HepG2 (cell line): ENCODE data around the gene NONO. TPM values are rescaled to one million over a fixed set of nuclear protein-coding genes. Genes with fewer than 3 reads are reported as not detected.

ENCODE experiments used
- ATAC-seq: fragments of 200-7000 bp; cut with Tn5 transposase; 3 replicates; pipeline ENCODE4 v1.9.1; 2020; ENCODE audit warnings: mild to moderate bottlenecking, moderate library complexity
- BruUV-seq: library from RNA; stranded (reverse); fragments of 400-500 nt; replicated peaks from 2 replicates; lab custom pipeline; 2021; lab: Mats Ljungman, UMichigan
- CTCF ChIA-PET: fragments of 300-600 bp; formaldehyde crosslinking; extraction: SDS; loops from one replicate; lab custom pipeline; 2021; ENCODE audit warnings: low total read pairs, inconsistent platforms, low intra/inter-chr PET ratio; lab: Yijun Ruan, JAX
- POLR2A ChIA-PET: fragments of 350-600 bp; sonication (Branson Sonifier 250); formaldehyde crosslinking; loops from one replicate; lab custom pipeline; 2020; ENCODE audit warnings: antibody characterized with exemption, inconsistent platforms; lab: Yijun Ruan, JAX
- DNase-seq: peaks from one replicate; pipeline ENCODE4 v3.0.0-alpha.2; 2015; ENCODE audit warnings: low spot score
- FAIRE-seq: peaks from 3 replicates; lab custom pipeline; 2011; peaks lifted over from hg19 to GRCh38; lab: Jason Lieb, UNC
- H2AFZ ChIP-seq: one replicate; pipeline ENCODE4 v1.6.1; 2011; ENCODE audit warnings: low read length, inconsistent platforms
- H3K27ac ChIP-seq: fragments of 300-600 bp; 3 replicates; pipeline ENCODE4 v1.8.0; 2011; ENCODE audit warnings: mixed run types, mild to moderate bottlenecking, mixed read lengths, low read length, inconsistent platforms; ENCODE audit not compliant: insufficient read depth; ENCODE audit errors: extremely low read length
- H3K27me3 ChIP-seq, 2 experiments: fragments of 200-600 bp in 1 of 2; 2 replicates in 1 of 2; 3 replicates in 1 of 2; pipeline versions ENCODE4 v1.6.0 to v1.8.0; 2011; ENCODE audit warnings: low read length in 2 of 2, mild to moderate bottlenecking in 2 of 2, moderate library complexity in 2 of 2, inconsistent platforms in 1 of 2; ENCODE audit not compliant: insufficient read depth in 2 of 2, control insufficient read depth in 1 of 2
- H3K36me3 ChIP-seq, 2 experiments: fragments of 200-600 bp in 1 of 2; replicated peaks in 1 of 2; 2 replicates in 1 of 2; 3 replicates in 1 of 2; pipeline versions ENCODE4 v1.5.1 to v1.8.0; 2011; ENCODE audit warnings: low read length in 2 of 2, inconsistent platforms in 1 of 2; ENCODE audit not compliant: insufficient read depth in 2 of 2, control insufficient read depth in 1 of 2
- H3K4me1 ChIP-seq: 2 replicates; pipeline ENCODE4 v1.5.1; 2012; ENCODE audit warnings: low read length, inconsistent platforms; ENCODE audit not compliant: insufficient read depth
- H3K4me2 ChIP-seq: 2 replicates; pipeline ENCODE4 v1.6.0; 2011; ENCODE audit warnings: low read depth, low read length, inconsistent platforms
- H3K4me3 ChIP-seq, 3 experiments: fragments of 200-600 bp in 1 of 3; sonication (generic), shearing (Covaris generic) in 1 of 3; replicated peaks in 1 of 3; 2 replicates each; pipeline ENCODE4 v1.5.1; 2011 to 2016; ENCODE audit warnings: low read length in 3 of 3, inconsistent platforms in 2 of 3, low read depth in 2 of 3, mild to moderate bottlenecking in 2 of 3, control low read depth in 1 of 3, mixed read lengths in 1 of 3; ENCODE audit not compliant: insufficient read depth in 1 of 3
- H3K79me2 ChIP-seq: one replicate; pipeline ENCODE4 v1.6.1; 2011; ENCODE audit warnings: low read length, inconsistent platforms; ENCODE audit not compliant: insufficient read depth
- H3K9ac ChIP-seq: 2 replicates; pipeline ENCODE4 v1.6.0; 2011; ENCODE audit warnings: mild to moderate bottlenecking, low read depth, low read length, inconsistent platforms; ENCODE audit not compliant: insufficient read depth
- H3K9me3 ChIP-seq: 2 replicates; pipeline ENCODE4 v1.5.1; 2012; ENCODE audit warnings: mild to moderate bottlenecking, low read length
- H4K20me1 ChIP-seq: 2 replicates; pipeline ENCODE4 v1.6.0; 2011; ENCODE audit warnings: inconsistent platforms, mild to moderate bottlenecking, low read length, moderate library complexity; ENCODE audit not compliant: insufficient read depth
- ATRX ChIP-seq: sonication (generic); formaldehyde crosslinking; IDR thresholded peaks from 2 replicates; pipeline ENCODE4 v1.4.0; 2020; ENCODE audit warnings: missing genetic modification reagents, borderline replicate concordance
- DPF2 ChIP-seq: sonication (generic); formaldehyde crosslinking; IDR thresholded peaks from 2 replicates; pipeline ENCODE4 v1.4.0; 2020; ENCODE audit warnings: mild to moderate bottlenecking, low read depth, missing genetic modification reagents, borderline replicate concordance
- FOXO1 ChIP-seq: sonication (generic); formaldehyde crosslinking; IDR thresholded peaks from 2 replicates; pipeline ENCODE4 v1.4.0; 2020; ENCODE audit warnings: missing genetic modification reagents
- NFIC ChIP-seq: IDR thresholded peaks from 2 replicates; pipeline ENCODE4 v1.6.1; 2012; ENCODE audit warnings: mild to moderate bottlenecking, low read length, inconsistent platforms
- POLR2AphosphoS5 ChIP-seq: IDR thresholded peaks from 2 replicates; pipeline ENCODE4 v1.6.1; 2012; ENCODE audit warnings: low read depth, low read length
- RBM22 ChIP-seq: fragments of 200-400 bp; formaldehyde crosslinking; optimal IDR thresholded peaks from 2 replicates; pipeline ENCODE3; 2017; ENCODE audit warnings: mild to moderate bottlenecking, low read length, moderate library complexity
- TOE1 ChIP-seq: sonication (generic); formaldehyde crosslinking; IDR thresholded peaks from 2 replicates; pipeline ENCODE4 v1.4.0; 2020; ENCODE audit warnings: mild to moderate bottlenecking, missing genetic modification reagents
- ZNF768 ChIP-seq: sonication (generic); formaldehyde crosslinking; IDR thresholded peaks from 2 replicates; pipeline ENCODE4 v1.4.0; 2020; ENCODE audit warnings: missing genetic modification reagents
- WGBS: methylation state at CpG from one replicate; pipeline ENCODE4 v1.1.6; 2017; ENCODE audit warnings: low lambda C conversion rate; 5-methylcytosine and 5-hydroxymethylcytosine counted together
- in situ Hi-C: cut with HindIII; loops from 2 replicates; pipeline ENCODE4 v1.10.0; 2017; ENCODE audit warnings: low pct_unique_long_range_greater_than_20kb; ENCODE audit not compliant: extremely low pct_ligation_motif_present
- intact Hi-C: fragments of 100-400 bp; cut with micrococcal nuclease; formaldehyde crosslinking; loops from one replicate; pipeline ENCODE4 v1.10.0; 2022; ENCODE audit not compliant: unreplicated experiment
- polyA plus RNA-seq, 8 experiments: library from polyadenylated mRNA; depleted of rRNA in 3 of 8; stranded (reverse) in 7 of 8; unstranded in 1 of 8; fragments of >200 nt; fragmentation: Illumina TruSeq in 4 of 8; extraction: Trizol in 4 of 8; gene quantifications; 2 replicates each; pipeline versions ENCODE4 v1.2.1 to v1.2.3, GENCODE V29; 2011 to 2016; ENCODE audit warnings: low read depth in 4 of 8, missing spikeins in 1 of 8, mixed read lengths in 1 of 8; ENCODE audit not compliant: insufficient read depth in 1 of 8
- total RNA-seq, 5 experiments: library from RNA; depleted of rRNA; stranded (reverse); fragments of >200 nt; fragmentation: Illumina TruSeq; extraction: Trizol; gene quantifications; 2 replicates each; pipeline ENCODE4 v1.2.3, GENCODE V29; 2016; ENCODE audit warnings: low read depth in 1 of 5

The NONO gene
- total and polyA plus RNA-seq, 2 of the 13 experiments (the other 11 are each of a cell fraction or from before 2014, with no cell fraction given), result 408 to 605 TPM

DNA sequence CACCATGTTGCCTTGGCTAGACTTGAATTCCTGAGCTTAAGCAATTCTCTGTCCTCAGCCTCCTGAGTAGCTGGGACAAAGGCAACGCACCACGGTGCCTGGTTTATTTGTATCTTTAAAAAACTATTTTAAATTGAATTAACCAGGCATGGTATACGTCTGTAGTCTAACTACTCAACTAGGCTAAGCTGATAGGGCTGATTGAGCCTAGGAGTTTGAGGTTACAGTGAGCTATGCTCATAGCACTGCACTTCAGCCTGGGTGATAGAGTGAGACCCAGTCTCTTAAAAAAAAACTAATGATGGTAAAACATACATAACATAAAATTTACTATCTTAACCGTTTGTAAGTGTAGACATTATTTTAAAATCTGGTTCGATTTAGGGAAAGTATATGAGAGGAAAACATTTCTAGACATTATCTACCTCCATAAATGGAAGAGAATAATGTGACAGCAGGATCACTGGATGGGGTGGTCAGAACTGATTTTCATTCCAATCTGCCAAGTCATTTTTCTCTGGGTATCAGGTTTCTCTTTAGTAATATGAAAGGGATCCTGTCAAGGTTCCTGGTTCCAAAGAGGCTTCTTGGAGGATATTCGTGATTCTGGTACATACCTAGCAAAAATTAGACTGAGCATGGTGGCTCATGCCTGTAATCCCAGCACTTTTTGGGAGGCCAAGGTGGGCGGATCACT is 9.4 kb downstream of the NONO start:
- FAIRE-seq, result no peak
- Histone ChIP-seq H2AFZ (no peak overlapping the region), H3K36me3 (peaks cover 6 to 51% of the 10 kb centered on the region in 2 experiments; a peak in 4 of 5 replicates), H3K4me2 (no peak overlapping the region), H3K4me3 (no peak overlapping the region), H3K9ac (no peak overlapping the region), H3K79me2 (peaks cover 15% of the 10 kb centered on the region), H4K20me1 (peaks cover 9% of the 10 kb centered on the region), H3K4me1 (peaks cover 22% of the 10 kb centered on the region), H3K9me3 (no peaks in the 10 kb centered on the region), H3K27ac (no peak overlapping the region), H3K27me3 (no peaks in the 10 kb centered on the region)
- in situ Hi-C loops, result no loop called here
- ATAC-seq, result no peak
- TF ChIP-seq TOE1 (CRISPR knock-in tag), result no peak
- no TSS peak for BruUV-seq
- POLR2A ChIA-PET, result interaction anchor here (1.2 to 1.7 kb wide), 2 partner anchors 9 kb away, joined by 4 to 9 read pairs; partner anchors contain the start of genes ITGB1BP2 and NONO
- CTCF ChIA-PET, result no interaction called here
- intact Hi-C loops, result no loop called here
- 95% methylated on average over 5 of the region's 7 CpGs for WGBS
- no peak for DNase-seq

- intact Hi-C loops, result no loop called here
- no peak overlapping the region for H2AFZ ChIP-seq
- no peak for TF ChIP-seq FOXO1 (CRISPR knock-in tag)
- TF ChIP-seq RBM22, result peak; percentile 54
- TF ChIP-seq ATRX (CRISPR knock-in tag), result no peak
- TF ChIP-seq ZNF768 (CRISPR knock-in tag), result no peak
- no peak for TF ChIP-seq DPF2 (CRISPR knock-in tag)
- TF ChIP-seq POLR2AphosphoS5, result peak; percentile 28; the same call in 1 of the 2 replicates
- no peak for TF ChIP-seq NFIC
- TF ChIP-seq, all 625 proteins: peak for 2
- peaks cover 2% of the 10 kb centered on the region for H3K79me2 ChIP-seq
- no peaks in the 10 kb centered on the region for H4K20me1 ChIP-seq
- H3K9ac ChIP-seq, result no peak overlapping the region
- no peaks in the 10 kb centered on the region for H3K27me3 ChIP-seq
- ChIA-PET POLR2A (interaction anchor here (1.1 to 3.1 kb wide), 3 partner anchors 14 to 69 kb away, joined by 3 to 13 read pairs (median 4); partner anchors contain the start of genes NONO and TAF1), CTCF (no interaction called here)
- no peak overlapping the region for H3K4me3 ChIP-seq
- H3K4me1 ChIP-seq, result peaks cover 55% of the 10 kb centered on the region
- FAIRE-seq (no peak), DNase-seq (no peak), ATAC-seq (no peak)
- 97% methylated on average over 6 of the region's 6 CpGs for WGBS
- H3K9me3 ChIP-seq, result no peaks in the 10 kb centered on the region
- no peak overlapping the region for H3K4me2 ChIP-seq
- peaks cover 7 to 56% of the 10 kb centered on the region in 2 experiments; a peak in 4 of 5 replicates for H3K36me3 ChIP-seq
- no TSS peak for BruUV-seq
- no peak overlapping the region for H3K27ac ChIP-seq
- in situ Hi-C loops, result no loop called here
Observed at GRCh38 chrX:71296806-71297205, 13.4 kb downstream of the NONO start.
